AG04450 (cell line): ENCODE results near the gene CCDC190. TPM values are rescaled to one million over a fixed set of nuclear protein-coding genes. Genes with fewer than 3 reads are reported as not detected.
A peak's percentile ranks its signal among the peaks of the same experiment; 100 is the strongest.
"Not testable (repeated sequence)": the region's sequence is repeated elsewhere in the genome, so short reads cannot be mapped to it uniquely, and the experiment has no call there.

ENCODE experiments used
- CTCF ChIA-PET: fragments of 300-600, 350-600 bp; formaldehyde crosslinking; extraction: SDS; loops from one replicate; lab custom pipeline; 2022; ENCODE audit warnings: antibody characterized with exemption, inconsistent platforms; lab: Charles Lee
- POLR2A ChIA-PET: fragments of 350-600 bp; formaldehyde crosslinking; extraction: SDS; loops from one replicate; lab custom pipeline; 2021; ENCODE audit warnings: antibody characterized with exemption, inconsistent platforms; lab: Yijun Ruan, JAX
- DNase-seq: peaks from one replicate; pipeline ENCODE4 v3.0.0-alpha.2; 2011; ENCODE audit warnings: low read depth, low spot score
- H3K27ac ChIP-seq: one replicate; pipeline ENCODE4 v1.5.1; 2012; ENCODE audit warnings: low read depth, low read length, control low read depth
- H3K27me3 ChIP-seq: one replicate; pipeline ENCODE4 v1.6.0; 2012; ENCODE audit warnings: low read length; ENCODE audit not compliant: control insufficient read depth, insufficient read depth
- H3K4me3 ChIP-seq: 2 replicates; pipeline ENCODE4 v1.5.1; 2011; ENCODE audit warnings: mild to moderate bottlenecking, low read depth, low read length, control low read depth
- H3K9me3 ChIP-seq: 2 replicates; pipeline ENCODE4 v1.5.1; 2012; ENCODE audit warnings: low read length; ENCODE audit not compliant: control insufficient read depth, insufficient read depth
- polyA plus RNA-seq: library from polyadenylated mRNA; depleted of rRNA; stranded (reverse); fragments of >200 nt; gene quantifications from 2 replicates; pipeline ENCODE4 v1.2.3, GENCODE V29; 2011
- TF ChIP-seq, protein P1 (sequence below): IDR thresholded peaks from 2 replicates; pipeline ENCODE4 v1.5.1; 2011; ENCODE audit warnings: low read depth, low read length, control low read depth, inconsistent platforms

CCDC190 gene
- polyA plus RNA-seq, 1 experiment: not detected

DNA sequence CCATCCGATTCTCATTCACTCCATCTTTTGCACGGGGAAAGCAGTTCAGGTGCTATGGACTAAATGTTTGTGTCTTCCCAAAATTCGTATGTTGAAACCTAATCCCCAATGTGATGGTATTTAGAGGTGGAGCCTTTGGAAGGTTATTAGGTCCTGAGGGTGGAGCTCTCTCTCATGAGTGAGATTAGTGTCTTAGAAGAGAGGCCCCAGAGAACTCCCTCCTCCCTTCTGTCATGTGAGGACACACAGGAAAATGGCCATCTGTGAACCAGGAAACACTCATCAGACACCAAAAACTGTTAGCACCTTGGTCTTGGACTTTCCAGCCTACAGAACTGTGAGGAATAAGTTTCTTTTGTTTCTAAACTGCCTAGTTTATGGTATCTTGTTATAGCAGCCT lies 15.8 kb upstream of the CCDC190 start:
- no peaks in the 10 kb centered on the region for H3K27me3 ChIP-seq
- no peaks in the 10 kb centered on the region for H3K9me3 ChIP-seq
- TF ChIP-seq, protein P1, sequence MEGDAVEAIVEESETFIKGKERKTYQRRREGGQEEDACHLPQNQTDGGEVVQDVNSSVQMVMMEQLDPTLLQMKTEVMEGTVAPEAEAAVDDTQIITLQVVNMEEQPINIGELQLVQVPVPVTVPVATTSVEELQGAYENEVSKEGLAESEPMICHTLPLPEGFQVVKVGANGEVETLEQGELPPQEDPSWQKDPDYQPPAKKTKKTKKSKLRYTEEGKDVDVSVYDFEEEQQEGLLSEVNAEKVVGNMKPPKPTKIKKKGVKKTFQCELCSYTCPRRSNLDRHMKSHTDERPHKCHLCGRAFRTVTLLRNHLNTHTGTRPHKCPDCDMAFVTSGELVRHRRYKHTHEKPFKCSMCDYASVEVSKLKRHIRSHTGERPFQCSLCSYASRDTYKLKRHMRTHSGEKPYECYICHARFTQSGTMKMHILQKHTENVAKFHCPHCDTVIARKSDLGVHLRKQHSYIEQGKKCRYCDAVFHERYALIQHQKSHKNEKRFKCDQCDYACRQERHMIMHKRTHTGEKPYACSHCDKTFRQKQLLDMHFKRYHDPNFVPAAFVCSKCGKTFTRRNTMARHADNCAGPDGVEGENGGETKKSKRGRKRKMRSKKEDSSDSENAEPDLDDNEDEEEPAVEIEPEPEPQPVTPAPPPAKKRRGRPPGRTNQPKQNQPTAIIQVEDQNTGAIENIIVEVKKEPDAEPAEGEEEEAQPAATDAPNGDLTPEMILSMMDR: no peak
- H3K4me3 ChIP-seq: no peak overlapping the region
- no peak for DNase-seq
- ChIA-PET POLR2A (no interaction called here), CTCF (interaction anchor here (1.3 to 1.7 kb wide), 6 partner anchors 23 to 438 kb away, joined by 5 to 24 read pairs (median 8); partner anchors contain the start of gene RGS4)
- H3K27ac ChIP-seq: no peak overlapping the region

DNA sequence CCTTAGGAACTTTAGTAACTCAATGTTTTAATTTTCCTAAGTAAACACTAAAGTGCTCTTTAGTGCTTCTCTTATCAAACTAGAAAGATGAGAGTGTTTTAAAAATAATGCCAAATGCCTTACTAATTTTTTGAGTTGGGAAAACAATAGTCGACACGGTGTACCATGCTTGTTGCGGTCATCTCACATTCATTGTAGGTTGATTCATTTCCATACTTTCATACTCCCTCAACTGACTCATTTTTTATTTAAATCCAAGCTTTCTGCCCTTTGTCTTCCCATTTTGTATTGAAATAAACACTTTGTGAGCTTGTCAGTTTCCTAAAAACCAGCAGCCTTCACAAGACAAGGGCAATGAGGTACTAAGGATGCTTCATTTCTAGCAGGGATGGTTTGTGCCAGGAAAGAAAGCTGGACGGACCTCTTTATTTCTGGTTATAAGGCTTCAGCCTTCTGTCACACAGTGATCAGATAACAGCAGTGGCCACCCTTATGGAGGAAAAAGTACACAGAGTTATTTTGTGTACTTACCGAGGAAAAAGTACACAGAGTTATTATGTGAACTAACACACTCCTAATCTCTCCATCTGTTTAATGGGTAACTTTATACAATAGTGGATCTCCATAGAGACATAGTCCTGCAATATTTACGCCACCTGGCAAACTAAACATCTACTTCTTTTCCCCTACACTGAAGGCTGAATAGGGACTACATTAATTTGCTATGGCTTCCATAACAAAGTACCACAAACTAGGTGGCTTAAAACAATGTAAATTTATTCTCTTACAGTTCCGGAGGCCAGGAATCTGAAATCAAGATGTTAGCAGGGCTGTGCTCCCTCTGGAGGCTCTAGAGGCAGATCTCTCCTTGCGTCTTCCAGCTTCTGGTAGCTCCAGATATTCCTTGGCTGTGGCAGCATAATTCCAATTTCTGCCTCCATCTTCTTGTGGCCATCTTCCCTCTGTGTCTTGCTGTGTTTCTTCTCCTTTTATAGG lies 13.0 kb upstream of the CCDC190 start:
- peak; percentile 43 for DNase-seq
- H3K27ac ChIP-seq: peak overlapping the region; percentile 76
- H3K9me3 ChIP-seq: no peaks in the 10 kb centered on the region
- no peaks in the 10 kb centered on the region for H3K27me3 ChIP-seq
- ChIA-PET POLR2A (interaction anchor here (0.7 to 1.6 kb wide), 2 partner anchors 26 to 195 kb away, joined by 3 to 6 read pairs; partner anchors contain the start of gene RGS4), CTCF (interaction anchor here (0.7 to 3.4 kb wide), 12 partner anchors 11 to 443 kb away, joined by 3 to 28 read pairs (median 5); partner anchors contain the start of gene RGS4)
- H3K4me3 ChIP-seq: no peak overlapping the region
- TF ChIP-seq, protein P1: peak; percentile 45

DNA sequence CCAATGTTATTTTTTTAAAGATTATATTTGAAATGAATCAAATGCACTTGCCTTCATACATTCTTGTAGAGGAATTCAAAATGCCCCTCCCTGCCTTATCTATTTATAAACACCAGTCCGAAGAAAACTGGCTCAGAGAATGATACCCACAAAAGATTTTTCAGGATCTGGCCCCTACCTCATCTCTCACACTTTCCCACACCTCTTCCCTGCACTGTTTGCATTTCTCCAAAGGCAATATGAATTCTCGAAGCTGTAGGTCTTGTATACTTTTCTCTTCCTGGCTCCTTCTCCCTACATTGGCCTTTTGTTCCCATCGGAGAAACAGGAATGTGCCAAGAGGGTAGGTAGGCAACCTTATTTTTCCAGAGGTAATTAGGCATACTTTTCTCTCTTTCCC lies 12.0 kb upstream of the CCDC190 start:
- TF ChIP-seq, protein P1: no peak
- Histone ChIP-seq H3K27me3 (no peaks in the 10 kb centered on the region), H3K4me3 (no peak overlapping the region), H3K27ac (no peak overlapping the region), H3K9me3 (no peaks in the 10 kb centered on the region)
- ChIA-PET POLR2A (no interaction called here), CTCF (interaction anchor here (0.7 to 3.4 kb wide), 9 partner anchors 15 to 444 kb away, joined by 3 to 28 read pairs (median 10); partner anchors contain the start of gene RGS4)
- DNase-seq: no peak

DNA sequence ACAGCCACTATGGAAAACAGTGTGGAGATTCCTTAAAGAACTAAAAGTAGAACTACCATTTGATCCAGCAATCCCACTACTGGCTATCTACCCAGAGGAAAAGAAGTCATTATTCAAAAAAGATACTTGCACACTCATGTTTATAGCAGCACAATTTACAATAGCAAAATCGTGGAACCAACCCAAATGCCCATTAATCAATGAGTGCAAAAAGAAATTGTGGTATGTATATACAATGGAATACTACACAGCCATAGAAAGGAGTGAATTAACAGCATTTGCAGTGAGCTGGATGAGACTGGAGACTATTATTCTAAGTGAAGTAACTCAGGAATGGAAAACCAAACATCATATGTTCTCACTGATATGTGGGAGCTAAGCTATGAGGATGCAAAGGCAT lies 10.4 kb upstream of the CCDC190 start:
- DNase-seq, POLR2A ChIA-PET, H3K27ac ChIP-seq, H3K27me3 ChIP-seq, H3K9me3 ChIP-seq, H3K4me3 ChIP-seq: not testable (repeated sequence)
- CTCF ChIA-PET: interaction anchor here (1.2 to 3.4 kb wide), 3 partner anchors 17 to 304 kb away, joined by 4 to 28 read pairs (median 19); no protein-coding TSS in a partner anchor

DNA sequence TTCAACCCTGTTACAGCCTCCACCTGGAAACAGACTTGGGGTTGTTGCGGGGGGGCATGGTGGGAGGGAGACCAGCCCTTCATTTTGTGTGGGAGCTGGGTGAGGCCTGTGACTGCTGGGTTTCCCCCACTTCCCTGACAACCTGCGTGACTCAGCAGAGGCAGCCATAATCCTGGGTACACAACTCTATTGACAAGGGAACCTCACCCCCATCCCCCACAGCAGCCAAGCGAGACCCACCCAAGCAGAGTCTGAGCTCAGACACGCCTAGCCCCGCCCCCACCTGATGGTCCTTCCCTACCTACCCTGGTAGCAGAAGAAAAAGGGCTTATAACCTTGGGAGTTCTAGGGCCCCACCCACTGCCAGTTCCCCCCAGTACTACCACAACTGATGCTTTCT lies 8.0 kb upstream of the CCDC190 start:
- ChIA-PET POLR2A (no interaction called here), CTCF (interaction anchor here (0.9 to 1.5 kb wide), 3 partner anchors 8 to 15 kb away, joined by 3 to 4 read pairs (median 3); no protein-coding TSS in a partner anchor)
- TF ChIP-seq, protein P1: no peak
- no peak overlapping the region for H3K4me3 ChIP-seq
- no peak overlapping the region for H3K27ac ChIP-seq
- H3K9me3 ChIP-seq: no peaks in the 10 kb centered on the region
- DNase-seq: no peak
- H3K27me3 ChIP-seq: no peaks in the 10 kb centered on the region
